ENCODE measurements around the gene EVI5L.

The EVI5L gene

DNA sequence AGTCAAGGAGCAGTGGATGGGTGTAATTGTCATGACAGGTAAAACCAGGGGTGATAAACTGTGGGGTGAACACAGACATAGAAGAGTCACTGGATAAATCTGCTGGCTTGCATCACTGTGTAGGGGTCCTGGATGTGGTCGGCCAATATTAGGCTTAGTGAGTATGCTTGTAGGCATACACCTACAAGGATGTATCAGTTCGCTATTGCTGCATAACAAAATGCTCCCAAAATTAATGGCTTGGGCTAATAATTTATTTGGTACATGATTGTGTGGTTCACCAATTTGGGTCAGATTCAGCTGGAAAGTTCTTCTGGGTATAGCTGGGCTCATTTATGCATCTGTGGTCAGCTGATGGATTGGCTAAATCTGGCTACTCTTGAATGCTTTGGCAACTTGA lies 11.2 kb upstream of the EVI5L start:
- no peak for DNase-seq

DNA sequence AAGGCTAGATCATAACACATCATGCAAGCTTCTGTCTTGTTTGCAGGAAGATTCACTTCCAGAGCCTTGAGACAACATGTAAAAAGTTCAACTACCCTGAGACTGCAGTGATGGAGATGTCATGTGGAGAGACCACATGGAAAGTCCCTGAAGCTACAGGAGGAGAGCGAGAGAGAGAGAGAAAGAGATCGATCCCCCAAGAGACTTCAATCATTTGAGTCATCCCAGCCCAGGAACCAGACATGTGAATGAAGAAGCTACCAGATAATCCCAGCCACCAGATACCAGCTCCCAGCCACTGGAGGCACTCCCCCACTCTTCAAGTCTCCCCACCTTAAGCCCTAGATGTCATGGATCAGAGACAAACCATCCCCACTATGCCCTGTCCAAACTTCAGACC lies 10.7 kb upstream of the EVI5L start:
- no peak for DNase-seq

DNA sequence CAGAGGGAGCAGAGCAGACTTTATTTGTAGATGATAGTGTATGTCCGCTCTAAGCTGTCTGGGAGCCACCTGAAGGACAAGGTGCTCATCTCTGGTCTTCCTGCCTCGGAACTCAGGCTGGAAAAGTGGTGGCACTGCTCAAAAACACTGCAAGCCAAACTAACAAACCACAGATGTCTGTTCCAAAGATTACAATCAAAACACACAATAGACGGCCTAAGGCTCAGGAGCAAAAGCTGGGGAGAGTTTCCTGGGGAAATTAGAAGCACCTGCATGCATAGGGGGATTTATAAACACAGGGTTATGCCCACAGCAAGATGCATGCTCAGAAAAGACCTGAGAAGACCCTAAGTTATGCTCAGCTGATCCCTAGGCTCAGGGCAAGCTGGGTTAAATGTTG lies 9.4 kb upstream of the EVI5L start:
- DNase-seq, result no peak

DNA sequence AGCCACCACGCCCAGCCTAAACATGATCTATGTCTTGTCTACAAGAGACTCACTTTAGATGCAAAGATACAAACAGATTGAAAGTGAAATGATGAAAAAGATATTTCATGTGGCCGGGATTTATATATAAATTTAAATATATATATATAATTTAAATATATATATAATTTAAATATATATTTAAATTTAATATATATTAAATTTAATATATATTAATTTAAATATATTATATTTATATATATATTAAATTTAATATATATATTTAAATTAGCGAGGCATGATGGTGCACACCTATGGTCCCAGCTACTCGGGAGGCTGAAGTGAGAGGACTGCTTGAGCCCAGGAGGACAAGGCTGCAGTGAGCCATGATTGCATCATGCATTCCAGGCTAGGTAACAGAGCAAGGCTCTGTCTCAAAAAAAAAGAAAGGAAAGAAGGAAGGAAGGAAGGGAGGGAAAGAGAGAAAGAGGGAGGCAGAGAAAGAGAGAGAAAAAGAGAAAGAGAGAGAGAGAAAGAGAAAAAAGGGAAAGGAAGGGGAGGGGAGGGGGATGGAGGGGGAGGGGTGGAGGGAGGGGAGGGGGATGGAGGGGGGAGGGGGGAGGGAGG lies 7.0 kb upstream of the EVI5L start:
- DNase-seq, result no peak

DNA sequence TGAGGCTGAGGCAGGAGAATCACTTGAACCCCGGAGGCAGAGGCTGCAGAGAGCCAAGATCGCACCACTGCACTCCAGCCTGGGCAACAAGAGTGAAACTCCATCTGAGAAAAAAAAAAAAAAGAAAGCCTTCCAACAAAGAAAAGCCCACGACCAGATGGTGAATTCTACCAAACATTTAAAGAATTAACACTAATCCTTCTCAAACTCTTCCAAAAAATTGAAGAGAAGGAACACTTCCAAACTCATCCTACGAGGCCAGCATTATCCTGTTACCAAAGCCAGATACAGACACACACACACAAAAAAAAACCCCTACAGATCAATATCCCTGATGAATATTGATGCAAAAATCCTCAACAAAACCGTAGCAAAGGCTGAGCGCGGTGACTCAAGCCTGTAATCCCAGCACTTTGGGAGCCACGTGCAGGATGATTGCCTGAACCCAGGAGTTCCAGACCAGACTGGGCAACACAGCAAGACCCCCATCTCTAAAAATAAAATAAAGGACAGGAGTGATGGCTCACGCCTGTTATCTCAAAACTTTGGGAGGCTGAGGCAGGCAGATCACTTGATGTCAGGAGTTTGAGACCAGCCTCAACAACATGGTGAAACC lies 6.2 kb upstream of the EVI5L start:
- DNase-seq, result no peak

DNA sequence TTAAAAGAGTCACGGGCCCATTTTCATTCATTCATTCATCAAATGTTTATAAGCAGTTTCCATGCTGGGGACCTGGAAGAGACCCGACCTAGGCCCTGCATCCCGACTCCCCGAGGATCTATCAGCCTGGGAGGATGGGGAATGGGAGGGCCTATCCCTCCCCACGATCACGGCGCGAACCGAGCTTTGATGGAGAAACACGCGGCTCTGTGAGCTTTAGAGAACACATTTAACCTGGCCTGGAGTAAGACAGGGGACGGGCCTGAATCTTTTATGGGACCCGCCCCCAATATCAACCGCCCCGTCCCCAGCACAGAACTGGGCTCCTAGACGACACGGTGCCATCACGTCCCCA lies 875 bp upstream of the EVI5L start:
- no peak for DNase-seq

DNA sequence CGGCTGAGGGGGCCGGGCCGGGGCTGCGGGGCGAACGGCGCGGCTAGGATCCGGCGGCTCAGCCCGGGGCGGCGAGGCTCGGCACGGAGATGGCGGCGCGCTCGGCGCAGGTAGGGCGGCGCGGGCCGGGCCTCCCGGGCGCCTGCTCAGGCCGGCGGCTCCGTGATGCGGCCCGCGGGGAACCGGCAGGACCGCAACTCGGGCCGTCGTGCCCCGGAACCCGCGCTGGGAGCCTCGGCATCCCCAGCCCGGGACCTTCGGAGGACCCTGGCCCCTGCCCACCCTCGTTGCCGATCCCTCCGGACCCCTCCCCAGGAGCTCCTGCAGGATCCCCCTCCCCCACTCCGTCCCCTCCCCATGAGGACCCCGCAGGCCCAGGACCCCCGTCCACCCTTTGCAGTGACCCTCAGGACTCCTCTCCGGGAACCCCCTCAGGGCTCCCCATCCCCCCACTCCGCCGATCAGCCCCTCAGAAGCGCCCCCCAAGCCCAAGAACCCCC lies 304 bp downstream of the EVI5L start:
- DNase-seq, result no peak

DNA sequence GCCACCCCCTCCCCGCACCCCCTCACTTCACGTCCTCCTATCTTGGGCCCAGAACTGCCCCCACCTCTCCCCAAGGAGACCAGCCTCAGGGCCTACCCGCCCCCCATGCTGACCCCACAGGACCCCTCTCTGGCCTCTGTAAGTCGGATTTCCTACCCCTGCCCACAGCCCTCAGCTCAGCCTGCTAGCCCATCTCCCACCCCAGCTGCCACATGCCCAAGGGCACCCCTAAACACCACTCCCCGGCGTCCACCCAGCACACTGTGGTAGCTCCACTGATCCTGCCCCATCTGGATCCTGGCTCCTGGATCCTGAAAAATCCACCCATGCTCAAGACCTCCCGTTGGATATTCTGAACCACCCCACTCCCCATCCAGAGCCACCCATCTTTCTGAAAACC lies 805 bp downstream of the EVI5L start:
- no peak for DNase-seq

DNA sequence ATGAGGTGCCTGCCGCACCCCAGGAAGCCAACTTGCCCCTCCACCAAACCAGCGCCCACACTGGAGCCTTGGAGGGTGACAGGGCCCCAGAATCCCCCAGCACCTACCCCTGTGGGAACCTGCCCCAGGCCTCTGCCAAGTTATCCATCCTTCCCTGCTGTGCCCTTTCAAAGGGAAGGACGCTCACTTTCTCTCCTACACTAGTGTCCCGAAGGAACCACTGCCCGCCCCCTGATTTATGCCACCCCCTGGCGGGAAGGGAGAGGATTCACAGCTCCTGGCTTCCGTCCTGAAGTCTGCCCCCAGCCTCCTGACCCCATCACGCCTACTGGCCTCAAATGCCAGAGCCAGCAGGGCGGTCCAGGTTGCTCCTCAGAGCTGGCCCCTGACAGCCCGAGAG lies 1.4 kb downstream of the EVI5L start:
- no peak for DNase-seq

DNA sequence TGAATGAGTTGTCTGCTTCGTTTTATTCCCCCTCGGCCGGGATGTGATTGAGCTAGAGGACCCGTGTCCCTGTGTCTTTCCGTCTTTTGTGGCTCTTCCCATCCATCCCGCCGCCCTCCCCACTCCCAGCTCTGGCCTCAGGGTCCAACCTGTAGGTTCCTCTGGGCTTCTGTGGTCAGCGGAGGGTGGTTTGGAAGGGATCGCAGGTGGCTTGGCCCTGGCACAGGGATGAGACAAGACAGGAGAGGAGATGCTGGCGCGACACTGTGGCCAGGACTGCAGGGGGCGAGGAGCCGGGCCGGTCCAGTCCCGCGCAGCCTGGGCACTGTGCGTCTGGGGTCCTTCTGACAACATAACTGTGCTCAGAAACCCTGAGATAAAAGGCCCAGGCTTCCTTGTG lies 2.0 kb downstream of the EVI5L start:
- no peak for DNase-seq

DNA sequence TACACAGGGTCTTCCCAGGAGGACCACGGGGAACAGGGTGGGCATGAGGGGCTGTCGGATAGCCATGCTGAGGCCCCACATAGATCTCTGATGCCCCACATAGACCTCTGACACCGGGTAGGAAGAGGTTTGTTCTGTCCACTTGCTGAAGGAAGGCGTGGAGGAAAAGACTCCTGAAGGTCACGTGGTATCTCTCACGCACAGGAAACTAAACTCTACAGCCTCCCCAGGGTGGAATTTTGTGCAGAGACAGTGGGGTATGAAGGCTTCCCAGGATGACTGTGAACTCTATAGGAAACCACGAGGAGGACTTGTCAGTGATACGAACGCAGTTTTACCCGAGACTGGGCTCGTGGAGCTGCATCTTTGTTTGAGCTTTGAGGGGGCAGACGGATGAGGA lies 2.8 kb downstream of the EVI5L start:
- DNase-seq, result no peak

DNA sequence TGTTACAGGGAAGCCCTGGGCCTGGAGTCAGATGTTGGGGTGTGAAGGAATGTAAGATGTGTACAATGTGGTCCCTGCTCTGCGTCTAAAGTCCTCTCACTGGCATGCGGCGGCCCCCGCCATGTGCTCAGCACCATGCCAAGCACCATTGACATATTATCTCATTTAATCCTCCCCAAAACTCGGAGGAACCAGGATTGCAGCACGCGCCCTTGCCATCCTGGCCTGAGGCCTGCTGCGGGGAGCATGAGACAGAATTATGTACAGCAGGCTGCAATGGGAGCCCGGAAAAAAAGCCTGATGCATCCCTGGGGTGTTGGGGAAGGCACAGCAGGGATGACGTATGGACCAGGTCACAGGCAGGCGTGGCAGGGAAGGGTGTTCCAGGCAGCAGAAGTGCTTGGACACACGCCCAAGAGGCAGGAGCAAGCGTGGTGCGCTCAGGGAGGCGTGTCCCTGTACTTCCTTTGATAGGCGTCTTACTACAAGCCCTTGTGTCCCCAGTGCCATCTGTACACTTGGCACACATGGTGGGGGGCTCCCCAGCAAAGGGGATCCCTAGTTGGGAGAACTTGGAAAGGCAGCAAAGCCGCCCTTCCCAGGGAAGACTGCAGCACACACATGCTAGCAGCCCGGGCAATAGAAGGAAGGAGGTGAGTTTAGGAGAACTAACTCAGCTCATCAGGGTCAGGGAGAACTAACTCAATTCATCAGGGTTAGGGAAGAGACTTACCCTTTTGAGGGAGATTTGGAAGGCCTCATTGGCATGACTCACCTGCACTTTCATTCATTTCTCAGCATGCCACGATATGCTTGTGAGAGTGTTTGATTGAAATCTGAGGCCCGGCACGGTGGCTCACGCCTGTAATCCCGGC lies 3.4 kb downstream of the EVI5L start:
- DNase-seq, result no peak

DNA sequence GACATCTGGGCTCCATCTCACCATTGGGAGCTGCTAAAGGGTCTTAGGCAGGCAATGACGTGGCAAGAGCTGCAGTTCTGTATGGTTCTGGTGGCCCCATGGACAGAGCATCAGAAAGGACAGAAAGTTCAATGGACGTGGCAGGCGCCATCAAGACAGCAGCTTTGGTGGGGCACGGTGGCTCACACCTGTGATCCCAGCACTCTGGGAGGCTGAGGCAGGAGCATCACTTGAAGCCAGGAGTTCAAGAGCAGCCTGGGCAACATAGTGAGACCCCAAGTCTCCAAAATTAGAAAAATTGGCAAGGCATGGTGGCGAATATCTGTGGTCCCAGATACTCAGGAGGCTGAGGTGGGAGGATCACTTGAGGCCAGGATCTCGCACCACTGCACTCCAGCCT lies 9.5 kb downstream of the EVI5L start:
- no peak for DNase-seq

DNA sequence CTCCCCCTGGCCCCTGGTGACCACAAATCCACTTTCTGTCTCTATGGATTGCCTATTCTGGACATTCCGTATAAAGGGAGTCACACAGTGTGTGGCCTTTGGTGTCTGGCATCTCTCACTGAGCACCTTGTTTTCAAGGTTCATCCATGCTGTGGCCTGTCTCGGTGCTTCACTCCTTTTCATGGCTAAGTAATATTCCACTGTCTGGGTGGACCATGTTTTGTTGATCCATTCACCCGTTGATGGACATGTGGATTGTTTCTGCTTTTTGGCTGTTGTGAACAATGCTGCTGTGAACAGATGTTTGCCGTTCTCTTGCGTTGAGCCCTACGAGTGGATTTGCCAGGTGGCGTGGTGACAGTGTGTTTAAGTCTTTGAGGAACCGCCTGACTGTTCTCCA lies 10.6 kb downstream of the EVI5L start:
- no peak for DNase-seq

DNA sequence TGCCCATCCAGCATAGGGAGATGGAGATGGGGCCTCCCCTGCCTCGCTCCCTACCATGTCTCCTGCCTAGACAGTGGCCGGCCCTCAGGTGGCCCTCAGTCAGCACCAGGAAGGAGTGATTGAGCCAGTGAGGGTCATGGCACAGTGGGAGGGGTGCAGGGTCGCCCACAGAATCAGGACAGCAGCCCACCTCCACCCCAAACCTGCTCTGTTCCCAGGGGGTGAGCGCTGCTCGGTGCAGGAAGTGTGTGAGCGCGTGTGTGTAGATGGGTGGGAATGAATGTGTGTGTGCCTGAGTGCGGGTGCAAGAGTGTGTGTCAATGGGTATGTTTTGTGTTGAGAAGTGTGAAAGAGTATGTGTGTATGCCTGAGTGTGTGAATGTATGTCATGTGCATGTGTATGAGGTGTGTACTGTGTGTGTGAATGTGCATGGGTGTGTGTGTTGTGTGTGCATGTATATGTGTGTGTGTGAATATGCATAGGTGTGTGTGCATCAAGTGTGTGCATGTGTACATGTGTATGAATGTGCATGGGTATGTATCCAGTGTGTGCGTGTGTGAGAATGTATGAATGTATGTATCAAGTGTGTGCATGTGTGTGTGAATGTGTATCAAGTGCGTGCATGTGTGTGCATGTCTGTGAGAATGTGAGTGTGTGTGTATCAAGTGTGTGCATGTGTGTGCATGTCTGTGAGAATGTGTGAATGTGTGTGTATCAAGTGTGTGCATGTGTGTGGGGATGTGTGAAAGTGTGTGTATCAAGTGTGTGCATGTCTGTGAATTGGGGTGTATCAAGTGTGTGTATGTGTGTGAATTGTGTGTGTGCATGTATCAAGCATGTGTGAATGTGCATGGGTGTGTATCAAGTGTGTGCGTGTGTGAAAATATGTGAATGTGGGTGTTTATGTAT lies 12.0 kb downstream of the EVI5L start:
- no peak for DNase-seq

DNA sequence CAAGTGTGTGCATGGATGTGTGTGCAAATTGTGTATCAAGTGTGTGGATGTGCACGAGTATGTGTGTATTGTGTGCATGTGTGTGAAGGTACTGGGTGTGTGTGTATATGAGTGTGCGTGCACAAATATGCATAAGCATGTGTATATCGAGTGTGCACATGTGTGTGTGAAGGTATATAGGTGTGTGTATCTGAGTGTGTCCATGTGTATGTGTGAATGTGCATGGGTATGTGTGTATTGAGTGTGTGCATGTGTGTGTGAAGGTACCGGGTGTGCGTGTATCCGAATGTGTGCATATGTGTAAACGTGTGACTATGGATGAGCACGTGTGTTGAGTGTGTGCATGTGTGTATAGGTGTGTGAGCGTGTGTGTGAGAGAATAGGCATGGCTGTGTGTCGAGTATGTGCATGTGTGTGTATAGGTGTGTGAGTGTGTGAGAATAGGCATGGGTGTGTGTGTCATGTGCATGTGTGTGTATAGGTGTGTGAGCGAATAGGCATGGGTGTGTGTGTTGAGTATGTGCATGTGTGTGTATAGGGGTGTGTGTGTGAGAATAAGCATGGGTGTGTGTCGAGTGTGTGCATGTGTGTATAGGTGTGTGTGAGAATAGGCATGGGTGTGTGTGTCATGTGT lies 12.8 kb downstream of the EVI5L start:
- no peak for DNase-seq

DNA sequence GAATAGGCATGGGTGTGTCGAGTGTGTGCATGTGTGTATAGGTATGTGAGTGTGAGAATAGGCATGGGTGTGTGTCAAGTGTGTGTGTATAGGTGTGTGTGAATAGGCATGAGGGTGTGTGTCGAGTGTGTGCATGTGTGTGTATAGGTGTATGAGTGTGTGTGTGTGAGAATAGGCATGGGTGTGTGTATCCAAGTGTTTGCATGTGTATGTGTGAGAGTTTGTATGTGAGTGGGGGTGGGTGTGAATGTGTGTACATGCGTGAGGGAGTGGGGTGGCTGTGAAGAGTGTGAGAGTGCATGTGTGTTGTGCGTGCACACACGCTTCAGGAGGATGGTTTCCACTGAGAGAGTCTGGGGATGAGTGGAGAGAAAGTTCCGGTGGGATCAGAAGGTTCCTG lies 13.5 kb downstream of the EVI5L start:
- DNase-seq, result no peak

DNA sequence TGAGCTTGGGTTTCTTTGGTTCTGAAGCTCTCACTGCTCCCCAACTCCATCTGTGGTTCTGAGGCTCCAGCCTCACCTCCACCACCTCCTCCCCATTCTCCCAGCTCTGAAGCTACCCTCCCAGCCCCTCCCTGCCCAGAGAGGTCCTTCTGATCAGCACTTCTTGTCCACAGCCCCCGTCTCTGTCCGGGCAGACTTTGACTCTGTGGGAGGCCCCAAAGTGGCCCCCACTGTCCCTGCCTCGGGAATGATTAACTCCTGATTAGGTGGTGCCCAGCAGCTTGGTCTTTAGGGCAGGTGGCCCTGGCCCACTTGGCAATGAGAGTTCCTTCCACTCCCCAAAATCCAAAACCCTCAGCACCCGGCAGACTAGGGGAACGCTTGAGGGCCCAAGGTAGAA lies 14.4 kb downstream of the EVI5L start:
- DNase-seq, result no peak

DNA sequence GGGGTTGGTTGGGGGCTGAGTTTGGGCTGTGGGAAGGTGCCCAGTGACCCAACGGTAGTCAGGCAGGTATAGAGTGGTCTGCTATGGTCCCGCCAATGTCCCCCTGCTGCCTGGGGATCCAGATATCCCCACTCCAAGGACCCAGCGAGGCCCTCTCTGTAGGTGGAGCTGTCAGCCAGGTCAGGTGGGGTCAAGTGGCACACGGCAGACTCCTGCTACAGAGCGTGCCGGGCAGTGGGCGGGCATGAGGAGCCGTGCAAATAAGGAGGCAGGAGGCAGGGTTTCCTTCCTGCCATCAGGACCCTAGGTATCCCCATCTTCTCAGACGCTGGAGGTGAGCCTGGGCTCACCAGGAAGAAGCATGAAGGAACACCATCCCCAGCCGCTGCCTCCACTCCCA lies 14.9 kb downstream of the EVI5L start:
- no peak for DNase-seq

DNA sequence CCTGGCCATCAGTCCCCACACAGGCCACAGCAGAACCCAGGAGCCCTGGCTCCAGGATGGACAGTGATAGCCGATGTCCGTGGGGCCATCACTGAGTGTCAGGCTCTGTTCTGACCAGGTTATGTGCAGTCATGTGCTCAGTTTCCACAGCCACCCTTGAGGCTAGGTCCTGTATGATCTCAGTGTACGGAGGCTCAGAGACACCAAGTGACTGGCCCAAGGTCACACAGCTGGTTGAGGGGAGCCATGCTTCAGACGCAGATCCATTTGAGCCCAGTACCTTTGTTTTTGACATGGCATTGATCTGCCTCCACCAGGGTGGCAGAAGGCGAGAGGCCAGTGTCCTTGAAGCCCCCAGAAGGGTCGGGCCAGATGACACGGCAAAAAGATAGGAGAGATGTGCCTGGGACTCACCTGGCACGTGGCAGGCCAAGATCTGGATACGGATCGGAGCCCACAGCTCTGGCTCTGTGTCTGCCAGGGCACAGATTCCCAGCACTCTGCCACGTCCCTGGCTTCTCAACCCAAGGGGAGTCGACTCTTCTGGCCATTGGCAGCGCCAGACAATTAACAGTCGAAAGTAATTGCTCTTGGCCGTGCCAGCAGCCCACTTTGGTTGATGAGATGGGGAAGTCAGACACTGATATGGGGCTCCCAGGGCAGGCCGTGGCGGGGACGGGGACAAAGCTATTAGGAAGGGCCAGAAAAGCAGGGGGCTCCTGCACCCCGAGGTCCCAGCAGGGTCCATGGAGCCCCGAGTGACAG lies 15.6 kb downstream of the EVI5L start:
- DNase-seq, result no peak

DNA sequence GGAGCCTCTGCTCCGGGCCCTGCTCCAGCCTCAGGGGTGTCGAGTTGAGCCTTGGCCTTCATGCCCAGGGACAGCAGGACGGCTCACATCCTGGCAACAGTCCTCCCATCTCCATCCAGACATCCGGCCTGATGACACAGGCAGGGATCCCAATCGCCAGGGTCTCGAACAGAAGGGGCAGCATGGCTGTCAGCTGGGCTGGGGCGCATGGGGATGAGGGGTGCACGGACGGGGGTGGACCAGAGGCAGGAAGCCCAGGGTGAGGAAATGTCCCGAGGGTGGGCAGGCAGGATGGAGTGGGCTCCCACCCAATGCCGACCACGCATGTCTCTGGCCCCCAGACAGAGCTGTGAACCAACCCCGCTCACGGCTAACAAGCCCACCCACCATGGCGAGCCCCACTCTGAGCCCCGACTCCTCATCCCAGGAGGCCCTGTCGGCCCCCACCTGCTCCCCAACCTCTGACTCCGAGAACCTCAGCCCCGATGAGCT lies 16.2 kb downstream of the EVI5L start:
- DNase-seq, result no peak

DNA sequence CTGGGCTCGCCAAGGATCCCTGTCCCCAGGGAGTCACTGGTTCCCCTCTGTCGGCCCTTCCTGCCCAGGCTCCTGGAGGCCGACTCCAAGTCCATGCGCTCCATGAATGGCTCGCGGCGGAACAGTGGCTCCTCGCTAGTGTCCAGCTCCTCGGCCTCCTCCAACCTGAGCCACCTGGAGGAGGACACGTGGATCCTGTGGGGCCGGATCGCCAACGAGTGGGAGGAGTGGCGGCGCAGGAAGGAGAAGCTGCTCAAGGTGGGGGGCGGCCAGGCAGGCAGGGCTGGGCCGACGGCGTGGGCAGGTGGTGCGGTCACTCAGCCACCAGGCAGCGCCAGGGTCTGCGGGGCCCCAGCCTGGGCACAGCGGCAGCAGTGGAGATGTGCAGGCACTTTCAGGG lies 17.6 kb downstream of the EVI5L start:
- DNase-seq, result no peak

Data from DMS79 (cell line).